Measurements from ENCODE around the gene UBAC2.

The UBAC2 gene

GRCh38 chr13:99357131-99357596 lies 156.5 kb downstream of the UBAC2 start:
- DNase-seq (ENCODE audit: low read depth in 3 of 3), result peak in 2 of 3 donors; percentile 45 to 64

DNA sequence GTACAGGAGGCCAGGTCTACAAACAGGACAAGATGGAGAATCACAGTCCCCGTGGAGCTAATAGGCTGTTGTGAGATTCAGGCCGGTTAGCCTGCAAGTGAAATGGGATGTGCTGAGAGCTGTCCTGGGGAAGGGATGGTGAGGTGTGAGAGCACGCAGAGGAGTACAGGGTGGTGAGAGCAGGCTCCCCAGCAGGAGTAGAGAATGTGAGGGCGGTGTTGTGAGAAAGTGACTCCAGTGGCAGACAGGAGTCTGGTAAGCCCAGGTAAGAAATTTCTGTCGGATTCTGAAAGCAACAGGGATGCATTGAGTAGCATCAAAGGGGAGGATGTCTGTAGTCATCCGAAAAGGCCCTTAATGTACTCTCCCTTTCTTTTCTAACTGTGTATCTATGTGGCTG lies 157.3 kb downstream of the UBAC2 start:
- no peak for DNase-seq (ENCODE audit: low read depth in 3 of 3)

- DNase-seq (ENCODE audit: low read depth in 3 of 3), result no peak
These were observed 158.9 kb downstream of the UBAC2 start for GRCh38 chr13:99359528-99359927.

GRCh38 chr13:99360696-99361095 lies 160.0 kb downstream of the UBAC2 start:
- DNase-seq (ENCODE audit: low read depth in 3 of 3), result no peak

- no peak for DNase-seq (ENCODE audit: low read depth in 3 of 3)
These were observed 160.5 kb downstream of the UBAC2 start for GRCh38 chr13:99361197-99361596.

- no peak for DNase-seq (ENCODE audit: low read depth in 3 of 3)
These were observed 161.7 kb downstream of the UBAC2 start for GRCh38 chr13:99362362-99362761.

DNA sequence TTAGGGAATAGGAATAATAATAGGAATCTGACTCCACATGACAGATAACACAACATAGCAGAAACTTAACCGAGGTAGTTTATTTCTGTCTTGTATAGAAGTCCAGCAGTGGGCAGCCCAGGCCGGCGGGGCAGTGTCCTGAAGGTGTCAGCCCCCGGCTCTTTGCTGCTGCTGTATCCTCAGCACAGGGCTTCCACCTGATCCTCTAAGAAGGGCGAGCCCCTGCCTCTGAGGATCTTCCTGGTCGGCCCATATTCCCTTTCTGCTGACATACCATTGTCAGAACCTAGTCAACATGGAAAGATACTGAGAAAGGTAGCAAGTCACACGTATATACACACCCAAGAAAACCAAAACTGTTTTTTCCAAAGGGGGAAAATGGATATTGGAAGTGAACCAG lies 162.7 kb downstream of the UBAC2 start:
- DNase-seq (ENCODE audit: low read depth in 3 of 3), result no peak

DNA sequence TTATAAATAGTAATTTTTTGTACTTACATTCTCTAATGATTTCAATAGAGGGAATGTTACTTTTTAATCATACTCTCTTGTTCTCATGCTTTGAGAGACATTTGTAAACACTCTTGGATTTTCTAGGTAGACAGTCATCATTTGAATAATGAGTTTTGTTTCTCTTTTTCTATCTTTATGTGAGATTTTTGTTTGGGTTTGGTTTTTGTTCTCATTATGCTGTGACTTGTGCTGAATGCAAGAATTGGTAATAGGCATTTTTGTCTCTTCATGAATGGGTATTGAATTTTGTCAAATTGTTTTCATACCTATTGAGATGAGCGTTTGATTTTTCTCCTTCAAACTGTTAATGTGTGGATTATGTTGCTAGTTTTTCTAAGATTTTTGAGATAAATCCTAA lies 163.3 kb downstream of the UBAC2 start:
- no peak for DNase-seq (ENCODE audit: low read depth in 3 of 3)

DNA sequence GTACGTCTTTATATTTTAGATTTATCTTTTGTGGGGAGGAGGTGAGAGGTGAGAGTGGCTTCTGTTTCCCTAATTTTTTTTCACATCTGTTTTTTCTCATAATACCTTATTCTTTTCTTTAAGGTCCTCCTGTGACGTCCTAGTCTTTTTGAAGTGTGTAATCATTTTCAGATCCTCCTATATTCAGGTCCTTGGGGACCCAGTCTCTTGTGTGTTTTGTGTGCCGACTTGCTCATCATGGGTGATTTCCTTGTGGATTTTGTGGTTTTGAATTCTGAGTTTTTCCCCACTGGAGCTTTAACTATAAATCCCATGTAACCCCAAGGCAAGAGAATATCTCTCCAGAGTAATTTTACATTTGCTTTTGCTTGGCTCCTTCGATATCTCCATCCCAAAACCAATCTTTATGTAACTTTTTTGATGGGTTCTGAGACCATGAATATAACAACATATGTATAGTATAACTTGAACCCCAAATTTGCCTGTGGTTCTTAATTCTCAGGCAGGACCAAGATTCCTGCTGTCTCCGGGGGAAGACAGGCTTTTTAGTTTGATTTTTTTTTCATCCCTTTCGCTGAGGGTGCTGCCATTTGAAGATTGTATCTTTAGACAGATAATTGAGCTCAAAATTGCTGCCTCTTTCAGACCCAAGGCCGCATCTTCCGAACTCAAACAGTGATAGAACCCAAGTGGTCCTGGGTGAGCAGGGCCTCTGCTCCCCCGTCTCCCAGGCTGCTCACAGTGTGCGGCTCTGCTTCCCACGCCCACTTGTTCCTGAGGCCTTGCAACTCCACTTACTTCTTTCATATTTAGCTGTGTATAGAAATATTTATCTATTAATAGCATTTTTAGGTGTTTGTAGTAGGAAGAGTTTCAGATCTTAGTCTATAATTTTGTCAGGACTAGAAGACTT lies 165.7 kb downstream of the UBAC2 start:
- DNase-seq (ENCODE audit: low read depth in 3 of 3), result no peak

- DNase-seq (ENCODE audit: low read depth in 3 of 3), result no peak
These were observed 166.5 kb downstream of the UBAC2 start for GRCh38 chr13:99367106-99367616.

- no peak for DNase-seq (ENCODE audit: low read depth in 3 of 3)
These were observed 167.2 kb downstream of the UBAC2 start for GRCh38 chr13:99367663-99368448.

DNA sequence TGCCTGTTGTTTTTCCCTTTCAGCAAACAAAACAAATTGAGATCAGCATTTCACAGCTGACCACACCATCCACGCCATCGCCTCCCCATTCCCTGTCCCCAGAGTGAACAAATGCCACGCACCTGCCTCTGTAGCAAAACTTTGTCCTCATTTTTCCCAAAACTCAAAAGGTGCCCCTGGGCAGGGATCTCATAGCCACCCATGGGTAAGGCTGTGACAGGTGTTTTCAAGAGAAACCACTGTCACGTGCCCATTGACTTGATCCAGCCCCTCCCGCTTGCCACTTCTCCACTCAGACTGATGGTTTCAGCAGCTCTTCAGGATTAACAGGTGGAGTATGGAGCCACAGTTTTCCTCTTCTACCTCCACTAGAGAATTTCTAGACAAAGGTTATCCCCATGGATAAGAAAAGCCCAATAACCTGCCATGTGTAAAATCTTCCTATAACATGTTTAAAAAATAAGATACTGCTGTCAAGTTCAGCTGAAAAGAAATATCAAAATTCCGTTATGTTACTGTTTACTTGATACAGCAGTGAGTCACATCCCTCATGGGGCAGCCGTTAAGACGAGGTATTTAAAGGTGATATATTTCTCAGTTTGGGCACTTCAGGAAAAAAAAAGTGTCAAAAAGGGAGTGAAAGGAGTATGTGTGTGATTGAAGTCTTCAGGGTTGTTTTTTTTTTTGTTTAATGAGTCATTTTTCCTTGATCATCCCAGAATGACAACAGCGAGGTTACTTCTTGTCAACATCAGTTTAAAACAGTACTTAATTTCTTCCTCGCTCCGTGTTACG lies 170.0 kb downstream of the UBAC2 start:
- DNase-seq (ENCODE audit: low read depth in 3 of 3), result no peak

- DNase-seq (ENCODE audit: low read depth in 3 of 3), result peak in 1 of 3 donors; percentile 41
These were observed 171.3 kb downstream of the UBAC2 start for GRCh38 chr13:99371956-99372355.

DNA sequence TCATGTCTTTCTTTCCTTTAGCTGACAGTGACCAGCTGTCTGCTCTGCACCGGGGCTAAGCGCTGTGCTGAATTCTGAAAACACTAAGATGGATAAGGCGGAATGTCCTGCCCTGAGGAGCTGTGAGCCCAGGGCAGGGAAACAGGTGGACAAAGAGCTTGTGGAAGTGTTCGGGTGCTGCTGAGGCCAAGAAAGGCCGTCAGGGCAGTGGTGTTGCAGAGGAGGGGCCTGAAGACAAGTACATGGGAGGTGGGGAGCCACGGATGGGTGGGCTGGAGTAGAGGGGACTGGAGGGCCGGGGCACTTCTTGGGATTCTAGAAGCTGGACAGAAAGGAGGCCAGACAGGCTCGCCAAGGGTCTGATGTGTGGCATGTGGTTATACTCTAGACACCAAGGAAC lies 172.8 kb downstream of the UBAC2 start:
- DNase-seq (ENCODE audit: low read depth in 3 of 3), result no peak

- DNase-seq (ENCODE audit: low read depth in 3 of 3), result no peak
These were observed 173.7 kb downstream of the UBAC2 start for GRCh38 chr13:99374169-99374991.

GRCh38 chr13:99374994-99375737 lies 174.5 kb downstream of the UBAC2 start:
- DNase-seq (ENCODE audit: low read depth in 3 of 3), result no peak

GRCh38 chr13:99375738-99376080 lies 175.1 kb downstream of the UBAC2 start:
- no peak for DNase-seq (ENCODE audit: low read depth in 3 of 3)

GRCh38 chr13:99376132-99376531 lies 175.5 kb downstream of the UBAC2 start:
- DNase-seq (ENCODE audit: low read depth in 3 of 3), result no peak

GRCh38 chr13:99376924-99377323 lies 176.3 kb downstream of the UBAC2 start:
- no peak for DNase-seq (ENCODE audit: low read depth in 3 of 3)

- DNase-seq (ENCODE audit: low read depth in 3 of 3), result no peak
These were observed 177.0 kb downstream of the UBAC2 start for GRCh38 chr13:99377641-99378040.

Data from stimulated activated CD4-positive, alpha-beta T cell treated with anti-CD3 and anti-CD28 coated beads, TNF-alpha, amount 100 ng/mL, for 48 hours (primary cell).